OCI-LY7 (cell line): ENCODE data around the gene NCAM1.

Experiments
- EZH2phosphoT487 ChIP-seq: fragments of 200-600 bp; sonication (generic); IDR thresholded peaks from 2 replicates; pipeline ENCODE4 v1.6.1; 2018; ENCODE audit warnings: low read depth, borderline replicate concordance, mild to moderate bottlenecking, mixed run types, antibody characterized with exemption, low read length, moderate library complexity, mixed read lengths
- TF ChIP-seq, protein P1 (sequence below): fragments of 200-600 bp; sonication (generic); conservative IDR thresholded peaks from 2 replicates; pipeline ENCODE4 v1.5.1; 2014; ENCODE audit warnings: mild to moderate bottlenecking, antibody characterized with exemption, low read length, moderate library complexity, mixed read lengths

DNA sequence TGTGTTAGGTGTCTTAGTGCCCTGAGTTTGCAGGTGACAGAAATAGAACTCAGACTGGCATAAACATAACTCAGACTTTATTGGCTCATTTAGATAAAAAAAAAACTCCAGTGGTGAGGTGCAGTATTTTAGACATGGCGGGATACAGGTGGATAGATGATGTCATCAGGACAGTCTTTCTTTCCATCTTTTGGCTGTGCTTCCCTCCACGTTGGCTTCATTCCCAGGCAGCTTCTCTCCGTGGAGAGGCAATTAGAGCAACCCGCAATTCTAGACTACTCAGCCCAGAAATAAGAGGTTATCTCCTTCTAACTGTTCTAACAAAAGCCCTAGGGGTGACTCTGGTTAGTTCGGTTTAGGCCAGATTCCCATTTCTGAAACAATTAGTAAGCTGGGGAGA lies 40.5 kb downstream of the NCAM1 start:
- TF ChIP-seq, protein P1, sequence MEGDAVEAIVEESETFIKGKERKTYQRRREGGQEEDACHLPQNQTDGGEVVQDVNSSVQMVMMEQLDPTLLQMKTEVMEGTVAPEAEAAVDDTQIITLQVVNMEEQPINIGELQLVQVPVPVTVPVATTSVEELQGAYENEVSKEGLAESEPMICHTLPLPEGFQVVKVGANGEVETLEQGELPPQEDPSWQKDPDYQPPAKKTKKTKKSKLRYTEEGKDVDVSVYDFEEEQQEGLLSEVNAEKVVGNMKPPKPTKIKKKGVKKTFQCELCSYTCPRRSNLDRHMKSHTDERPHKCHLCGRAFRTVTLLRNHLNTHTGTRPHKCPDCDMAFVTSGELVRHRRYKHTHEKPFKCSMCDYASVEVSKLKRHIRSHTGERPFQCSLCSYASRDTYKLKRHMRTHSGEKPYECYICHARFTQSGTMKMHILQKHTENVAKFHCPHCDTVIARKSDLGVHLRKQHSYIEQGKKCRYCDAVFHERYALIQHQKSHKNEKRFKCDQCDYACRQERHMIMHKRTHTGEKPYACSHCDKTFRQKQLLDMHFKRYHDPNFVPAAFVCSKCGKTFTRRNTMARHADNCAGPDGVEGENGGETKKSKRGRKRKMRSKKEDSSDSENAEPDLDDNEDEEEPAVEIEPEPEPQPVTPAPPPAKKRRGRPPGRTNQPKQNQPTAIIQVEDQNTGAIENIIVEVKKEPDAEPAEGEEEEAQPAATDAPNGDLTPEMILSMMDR = no peak
- TF ChIP-seq EZH2phosphoT487 = no peak
